ENCODE data around the gene EFNA5.

The EFNA5 gene

GRCh38 chr5:107331882-107332281 is 338.9 kb downstream of the EFNA5 start:
- DNase-seq (ENCODE audit: low read depth), result no peak
- TF ChIP-seq CTCF (IDR thresholded peaks at IDR 0.05; ENCODE audit: low read depth, low read length, missing control alignments), result no peak
- no peak overlapping the region for H3K4me3 ChIP-seq (ENCODE audit: low read depth, low read length)

DNA sequence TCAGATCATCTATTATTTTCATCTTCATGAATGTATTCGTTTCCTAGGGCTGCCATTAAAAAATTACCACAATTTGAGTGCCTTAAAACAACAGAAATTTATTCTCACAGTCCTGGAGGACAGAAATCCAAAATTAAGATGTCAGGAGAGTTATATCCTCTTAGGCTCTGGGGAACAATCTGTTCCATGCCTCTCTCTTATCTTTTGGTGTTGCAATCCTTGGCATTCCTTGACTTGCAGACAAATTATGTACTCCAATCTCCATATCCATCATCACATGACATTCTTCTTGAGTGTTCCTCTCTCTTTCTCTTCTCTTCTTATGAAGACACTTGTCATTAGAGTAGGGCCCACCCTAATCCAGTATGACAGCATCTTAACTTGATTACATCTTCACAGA is 339.4 kb downstream of the EFNA5 start:
- no peak for TF ChIP-seq CTCF (IDR thresholded peaks at IDR 0.05; ENCODE audit: low read depth, low read length, missing control alignments)
- no peak for DNase-seq (ENCODE audit: low read depth)
- H3K4me3 ChIP-seq (ENCODE audit: low read depth, low read length), result no peak overlapping the region

DNA sequence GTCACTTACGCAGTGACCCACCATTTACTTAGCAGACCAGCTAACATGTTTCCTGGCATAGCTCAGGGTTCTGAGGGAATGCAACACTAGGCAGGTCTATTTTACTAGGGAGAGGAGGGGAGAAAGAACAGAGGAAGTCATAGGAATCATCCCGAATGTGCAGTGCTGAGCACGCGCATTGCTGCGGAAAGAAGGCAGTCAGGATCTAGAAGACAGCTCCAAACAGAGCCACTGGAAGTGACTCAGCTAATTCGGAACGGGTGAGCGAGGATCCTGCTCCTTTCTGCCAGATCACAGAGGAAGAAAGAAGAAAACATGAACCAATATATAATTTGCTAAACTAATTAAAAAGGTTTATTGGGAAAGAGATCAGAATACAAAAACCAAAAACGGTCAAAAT is 339.8 kb downstream of the EFNA5 start:
- TF ChIP-seq CTCF (IDR thresholded peaks at IDR 0.05; ENCODE audit: low read depth, low read length, missing control alignments), result no peak
- H3K4me3 ChIP-seq (ENCODE audit: low read depth, low read length), result no peak overlapping the region
- no peak for DNase-seq (ENCODE audit: low read depth)

DNA sequence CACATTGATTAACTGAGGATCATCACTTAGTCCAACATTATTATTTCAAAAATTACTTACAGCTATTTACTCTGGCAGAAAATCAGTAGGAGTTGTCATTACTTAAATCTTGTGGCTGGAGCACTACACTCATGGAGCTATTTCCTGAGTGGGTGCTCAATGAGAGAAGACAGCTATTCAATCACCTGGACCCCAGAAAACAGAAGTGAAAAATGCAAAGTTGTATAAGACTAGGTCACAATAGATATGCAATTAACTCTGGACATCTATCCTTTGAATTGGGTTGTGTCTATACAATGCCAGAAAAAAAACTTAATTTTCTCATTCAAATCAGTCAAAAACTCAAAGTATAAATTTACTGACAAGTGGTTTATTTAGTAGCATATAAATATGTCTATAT is 340.9 kb downstream of the EFNA5 start:
- no peak for TF ChIP-seq CTCF (IDR thresholded peaks at IDR 0.05; ENCODE audit: low read depth, low read length, missing control alignments)
- no peak for DNase-seq (ENCODE audit: low read depth)
- H3K4me3 ChIP-seq (ENCODE audit: low read depth, low read length), result no peak overlapping the region

Measured in GM12864 (cell line).